GM12878 (cell line): ENCODE data around the gene SLFNL1. TPM values are rescaled to one million over a fixed set of nuclear protein-coding genes. Genes with fewer than 3 reads are reported as not detected.

Source experiments
- ATAC-seq: fragments of 200-7000 bp; cut with Tn5 transposase; 3 replicates; pipeline ENCODE4 v1.9.1; 2020; ENCODE audit warnings: mild to moderate bottlenecking, moderate library complexity
- BruUV-seq: library from RNA; stranded (reverse); fragments of 400-500 nt; replicated peaks from 2 replicates; lab custom pipeline; 2021; lab: Mats Ljungman, UMichigan
- CTCF ChIA-PET: fragments of 300-600 bp; sonication (Branson Sonifier 250); formaldehyde crosslinking; extraction: SDS; loops from one replicate; lab custom pipeline; 2021; ENCODE audit warnings: inconsistent platforms; lab: Yijun Ruan, JAX
- POLR2A ChIA-PET: fragments of 350-600 bp; formaldehyde crosslinking; extraction: SDS; loops from one replicate; lab custom pipeline; 2021; ENCODE audit warnings: inconsistent platforms; lab: Charles Lee
- RAD21 ChIA-PET: fragments of 300-600 bp; sonication (Branson Sonifier 250); formaldehyde crosslinking; loops from one replicate; lab custom pipeline; 2023; ENCODE audit warnings: antibody characterized with exemption; ENCODE audit not compliant: unreplicated experiment; lab: Charles Lee
- SMC1A ChIA-PET: fragments of 300-600 bp; sonication (Branson Sonifier 250); formaldehyde crosslinking; loops from one replicate; lab custom pipeline; 2023; ENCODE audit not compliant: unreplicated experiment, uncharacterized antibody; lab: Charles Lee
- DNase-seq: peaks from one replicate; pipeline ENCODE4 v3.0.0-alpha.2; 2011; ENCODE audit warnings: low read depth, low spot score
- FAIRE-seq: peaks from 3 replicates; lab custom pipeline; 2011; peaks lifted over from hg19 to GRCh38; lab: Jason Lieb, UNC
- H2AFZ ChIP-seq: 2 replicates; pipeline ENCODE4 v1.6.0; 2011; ENCODE audit warnings: low read depth, low read length, control low read depth; ENCODE audit not compliant: control insufficient read depth
- H3K27ac ChIP-seq: 2 replicates; pipeline ENCODE4 v1.5.1; 2011; ENCODE audit warnings: control low read depth; ENCODE audit not compliant: control insufficient read depth, insufficient read depth
- H3K27me3 ChIP-seq, 2 experiments: replicated peaks in 1 of 2; 2 replicates each; pipeline versions ENCODE4 v1.6.0 to v1.6.1; 2011; ENCODE audit warnings: low read length in 1 of 2; ENCODE audit not compliant: control insufficient read depth in 2 of 2, insufficient read depth in 2 of 2
- H3K36me3 ChIP-seq, 2 experiments: 2 replicates each; pipeline ENCODE4 v1.5.1; 2011; ENCODE audit warnings: low read length in 1 of 2; ENCODE audit not compliant: control insufficient read depth in 2 of 2, insufficient read depth in 2 of 2
- H3K4me1 ChIP-seq: 2 replicates; pipeline ENCODE4 v1.6.1; 2011; ENCODE audit warnings: mild to moderate bottlenecking, low read length, moderate library complexity, mixed read lengths; ENCODE audit not compliant: control insufficient read depth, insufficient read depth
- H3K4me2 ChIP-seq: 2 replicates; pipeline ENCODE4 v1.6.0; 2011; ENCODE audit warnings: control low read depth; ENCODE audit not compliant: control insufficient read depth, insufficient read depth
- H3K4me3 ChIP-seq: fragments of 200-600 bp; sonication (generic); 2 replicates; pipeline ENCODE4 v1.5.1; 2016
- H3K79me2 ChIP-seq: 2 replicates; pipeline ENCODE4 v1.6.0; 2011; ENCODE audit warnings: low read length; ENCODE audit not compliant: control insufficient read depth, insufficient read depth
- H3K9ac ChIP-seq: 2 replicates; pipeline ENCODE4 v1.8.0; 2011; ENCODE audit warnings: low read length, control low read depth, mixed read lengths; ENCODE audit not compliant: control insufficient read depth, insufficient read depth
- H3K9me3 ChIP-seq: replicated peaks from 3 replicates; pipeline ENCODE4 v1.5.1; 2011; ENCODE audit warnings: mild to moderate bottlenecking, low read length; ENCODE audit not compliant: control insufficient read depth, insufficient read depth
- H4K20me1 ChIP-seq: 2 replicates; pipeline ENCODE4 v1.6.0; 2011; ENCODE audit not compliant: control insufficient read depth, insufficient read depth
- ASH2L ChIP-seq: fragments of 300-600, 200-600 bp; sonication (generic); IDR thresholded peaks from 2 replicates; pipeline ENCODE4 v1.6.1; 2017; ENCODE audit warnings: low read depth, mild to moderate bottlenecking, borderline replicate concordance
- CBFB ChIP-seq: IDR thresholded peaks from 2 replicates; pipeline ENCODE4 v1.6.1; 2016; ENCODE audit warnings: antibody characterized with exemption, low read depth
- EZH2 ChIP-seq: IDR thresholded peaks from 2 replicates; pipeline ENCODE4 v1.6.1; 2012; ENCODE audit warnings: low read depth, mild to moderate bottlenecking, control low read depth, inconsistent platforms, low read length, borderline replicate concordance; ENCODE audit not compliant: control insufficient read depth
- KLF5 ChIP-seq: fragments of 450-650 bp; IDR thresholded peaks from 2 replicates; pipeline ENCODE4 v1.6.1; 2014; ENCODE audit warnings: mild to moderate bottlenecking; ENCODE audit not compliant: partially characterized antibody
- PML ChIP-seq: IDR thresholded peaks from 2 replicates; pipeline ENCODE4 v1.6.1; 2012; ENCODE audit warnings: low read length, inconsistent platforms
- RAD21 ChIP-seq: IDR thresholded peaks from 2 replicates; pipeline ENCODE4 v1.6.1; 2011; ENCODE audit warnings: mild to moderate bottlenecking, low read depth, low read length, moderate library complexity; ENCODE audit not compliant: insufficient read depth
- RELA ChIP-seq: fragments of 450-650 bp; IDR thresholded peaks from 2 replicates; pipeline ENCODE4 v1.8.0; 2014; ENCODE audit warnings: borderline replicate concordance; ENCODE audit not compliant: partially characterized antibody
- SMARCA5 ChIP-seq: fragments of 450-650 bp; IDR thresholded peaks from 2 replicates; pipeline ENCODE4 v1.6.1; 2017; ENCODE audit warnings: mild to moderate bottlenecking
- WGBS: methylation state at CpG from one replicate; pipeline ENCODE4 v1.1.6; 2016; ENCODE audit warnings: low lambda C conversion rate; ENCODE audit not compliant: insufficient replicate concordance, insufficient coverage; ENCODE audit errors: missing lambda C conversion rate; 5-methylcytosine and 5-hydroxymethylcytosine counted together
- in situ Hi-C: fragments of 300-500 bp; cut with MboI; formaldehyde crosslinking; loops from 9 replicates; pipeline ENCODE4 v1.14.3; 2018; ENCODE audit warnings: mixed read lengths
- intact Hi-C: fragments of 100-400 bp; cut with micrococcal nuclease; formaldehyde crosslinking; loops from one replicate; pipeline ENCODE4 v1.14.2; 2022; ENCODE audit not compliant: unreplicated experiment
- polyA plus RNA-seq, 11 experiments: library from polyadenylated mRNA; depleted of rRNA in 4 of 11; unstranded in 6 of 11; stranded (reverse) in 5 of 11; fragments of >200 nt; fragmentation: Nextera tagmentation in 4 of 11; fragmentation: Illumina TruSeq in 1 of 11; extraction: Ambion mirVana in 4 of 11; extraction: Trizol in 1 of 11; gene quantifications; 1 replicate in 1 of 11; 2 replicates in 10 of 11; pipeline versions ENCODE4 v1.2.1 to v1.2.3, GENCODE V29; 2011 to 2016; ENCODE audit warnings: inconsistent platforms in 2 of 11, missing spikeins in 2 of 11, low read depth in 1 of 11
- total RNA-seq, 4 experiments: library from RNA; depleted of rRNA in 3 of 4; stranded (reverse); fragments of >200 nt in 3 of 4; fragmentation: Illumina TruSeq in 1 of 4; extraction: Trizol in 1 of 4; gene quantifications; 2 replicates each; pipeline versions ENCODE4 v1.2.1 to v1.2.3, GENCODE V29; 2013 to 2021
- TF ChIP-seq, protein P1 (sequence below): fragments of 450-650 bp; IDR thresholded peaks from 2 replicates; pipeline ENCODE4 v1.6.1; 2016; ENCODE audit warnings: mild to moderate bottlenecking, moderate library complexity, borderline replicate concordance
- TF ChIP-seq, protein P2 (sequence below): fragments of 450-650 bp; formaldehyde crosslinking; IDR thresholded peaks from 2 replicates; pipeline ENCODE4 v1.5.0; 2022; ENCODE audit warnings: mild to moderate bottlenecking, missing genetic modification characterization
- TF ChIP-seq, protein P3 (sequence below): IDR thresholded peaks from 2 replicates; pipeline ENCODE4 v1.6.1; 2011; ENCODE audit warnings: borderline replicate concordance, low read depth, mild to moderate bottlenecking, moderate library complexity, mixed read lengths, low read length; ENCODE audit not compliant: insufficient read depth; ENCODE audit errors: extremely low read length

The SLFNL1 gene
- total and polyA plus RNA-seq, 10 of the 15 experiments (the other 5 are each of a cell fraction or from before 2014, with no cell fraction given) = 0.05 to 0.98 (median 0.16) TPM; not detected in 2

DNA sequence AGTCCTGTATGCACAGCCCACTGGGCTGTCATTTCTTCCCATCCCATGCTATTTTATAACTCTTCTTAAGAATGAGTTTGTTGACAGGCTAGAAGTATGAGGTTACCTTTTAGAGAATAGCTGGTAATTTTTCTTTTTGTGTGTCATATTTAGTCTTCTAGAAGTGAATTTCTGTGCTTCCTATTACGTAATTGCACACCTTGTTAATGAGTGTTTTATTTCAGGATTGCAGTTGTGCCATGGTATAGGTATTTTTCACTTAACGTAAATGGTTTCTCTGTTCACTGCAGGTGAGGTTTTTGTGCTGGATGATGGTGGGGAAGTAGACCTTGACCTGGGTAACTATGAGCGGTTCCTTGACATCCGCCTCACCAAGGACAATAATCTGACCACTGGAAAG is 37.0 kb downstream of the SLFNL1 start:
- no peak overlapping the region for H3K27ac ChIP-seq
- ChIA-PET RAD21 (interaction anchor here (1.8 kb wide), 1 partner anchor 19 kb away, joined by 8 read pairs; no protein-coding TSS in a partner anchor), POLR2A (no interaction called here), CTCF (interaction anchor here (1.1 to 2.5 kb wide), 3 partner anchors 16 to 32 kb away, joined by 4 to 9 read pairs (median 4); no protein-coding TSS in a partner anchor), SMC1A (interaction anchor here (0.9 to 3.2 kb wide), 4 partner anchors 8 to 19 kb away, joined by 3 to 13 read pairs (median 6); no protein-coding TSS in a partner anchor)
- no peak for TF ChIP-seq RAD21
- no peak for TF ChIP-seq RELA
- TF ChIP-seq KLF5 = no peak
- TF ChIP-seq ASH2L = no peak
- TF ChIP-seq SMARCA5 = no peak
- TF ChIP-seq, protein P1, sequence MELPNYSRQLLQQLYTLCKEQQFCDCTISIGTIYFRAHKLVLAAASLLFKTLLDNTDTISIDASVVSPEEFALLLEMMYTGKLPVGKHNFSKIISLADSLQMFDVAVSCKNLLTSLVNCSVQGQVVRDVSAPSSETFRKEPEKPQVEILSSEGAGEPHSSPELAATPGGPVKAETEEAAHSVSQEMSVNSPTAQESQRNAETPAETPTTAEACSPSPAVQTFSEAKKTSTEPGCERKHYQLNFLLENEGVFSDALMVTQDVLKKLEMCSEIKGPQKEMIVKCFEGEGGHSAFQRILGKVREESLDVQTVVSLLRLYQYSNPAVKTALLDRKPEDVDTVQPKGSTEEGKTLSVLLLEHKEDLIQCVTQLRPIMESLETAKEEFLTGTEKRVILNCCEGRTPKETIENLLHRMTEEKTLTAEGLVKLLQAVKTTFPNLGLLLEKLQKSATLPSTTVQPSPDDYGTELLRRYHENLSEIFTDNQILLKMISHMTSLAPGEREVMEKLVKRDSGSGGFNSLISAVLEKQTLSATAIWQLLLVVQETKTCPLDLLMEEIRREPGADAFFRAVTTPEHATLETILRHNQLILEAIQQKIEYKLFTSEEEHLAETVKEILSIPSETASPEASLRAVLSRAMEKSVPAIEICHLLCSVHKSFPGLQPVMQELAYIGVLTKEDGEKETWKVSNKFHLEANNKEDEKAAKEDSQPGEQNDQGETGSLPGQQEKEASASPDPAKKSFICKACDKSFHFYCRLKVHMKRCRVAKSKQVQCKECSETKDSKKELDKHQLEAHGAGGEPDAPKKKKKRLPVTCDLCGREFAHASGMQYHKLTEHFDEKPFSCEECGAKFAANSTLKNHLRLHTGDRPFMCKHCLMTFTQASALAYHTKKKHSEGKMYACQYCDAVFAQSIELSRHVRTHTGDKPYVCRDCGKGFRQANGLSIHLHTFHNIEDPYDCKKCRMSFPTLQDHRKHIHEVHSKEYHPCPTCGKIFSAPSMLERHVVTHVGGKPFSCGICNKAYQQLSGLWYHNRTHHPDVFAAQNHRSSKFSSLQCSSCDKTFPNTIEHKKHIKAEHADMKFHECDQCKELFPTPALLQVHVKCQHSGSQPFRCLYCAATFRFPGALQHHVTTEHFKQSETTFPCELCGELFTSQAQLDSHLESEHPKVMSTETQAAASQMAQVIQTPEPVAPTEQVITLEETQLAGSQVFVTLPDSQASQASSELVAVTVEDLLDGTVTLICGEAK = no peak
- TF ChIP-seq PML = no peak
- TF ChIP-seq EZH2 = no peak
- no peak for TF ChIP-seq CBFB
- TF ChIP-seq, protein P2, sequence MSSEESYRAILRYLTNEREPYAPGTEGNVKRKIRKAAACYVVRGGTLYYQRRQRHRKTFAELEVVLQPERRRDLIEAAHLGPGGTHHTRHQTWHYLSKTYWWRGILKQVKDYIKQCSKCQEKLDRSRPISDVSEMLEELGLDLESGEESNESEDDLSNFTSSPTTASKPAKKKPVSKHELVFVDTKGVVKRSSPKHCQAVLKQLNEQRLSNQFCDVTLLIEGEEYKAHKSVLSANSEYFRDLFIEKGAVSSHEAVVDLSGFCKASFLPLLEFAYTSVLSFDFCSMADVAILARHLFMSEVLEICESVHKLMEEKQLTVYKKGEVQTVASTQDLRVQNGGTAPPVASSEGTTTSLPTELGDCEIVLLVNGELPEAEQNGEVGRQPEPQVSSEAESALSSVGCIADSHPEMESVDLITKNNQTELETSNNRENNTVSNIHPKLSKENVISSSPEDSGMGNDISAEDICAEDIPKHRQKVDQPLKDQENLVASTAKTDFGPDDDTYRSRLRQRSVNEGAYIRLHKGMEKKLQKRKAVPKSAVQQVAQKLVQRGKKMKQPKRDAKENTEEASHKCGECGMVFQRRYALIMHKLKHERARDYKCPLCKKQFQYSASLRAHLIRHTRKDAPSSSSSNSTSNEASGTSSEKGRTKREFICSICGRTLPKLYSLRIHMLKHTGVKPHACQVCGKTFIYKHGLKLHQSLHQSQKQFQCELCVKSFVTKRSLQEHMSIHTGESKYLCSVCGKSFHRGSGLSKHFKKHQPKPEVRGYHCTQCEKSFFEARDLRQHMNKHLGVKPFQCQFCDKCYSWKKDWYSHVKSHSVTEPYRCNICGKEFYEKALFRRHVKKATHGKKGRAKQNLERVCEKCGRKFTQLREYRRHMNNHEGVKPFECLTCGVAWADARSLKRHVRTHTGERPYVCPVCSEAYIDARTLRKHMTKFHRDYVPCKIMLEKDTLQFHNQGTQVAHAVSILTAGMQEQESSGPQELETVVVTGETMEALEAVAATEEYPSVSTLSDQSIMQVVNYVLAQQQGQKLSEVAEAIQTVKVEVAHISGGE (CRISPR knock-in tag) = no peak
- TF ChIP-seq, protein P3, sequence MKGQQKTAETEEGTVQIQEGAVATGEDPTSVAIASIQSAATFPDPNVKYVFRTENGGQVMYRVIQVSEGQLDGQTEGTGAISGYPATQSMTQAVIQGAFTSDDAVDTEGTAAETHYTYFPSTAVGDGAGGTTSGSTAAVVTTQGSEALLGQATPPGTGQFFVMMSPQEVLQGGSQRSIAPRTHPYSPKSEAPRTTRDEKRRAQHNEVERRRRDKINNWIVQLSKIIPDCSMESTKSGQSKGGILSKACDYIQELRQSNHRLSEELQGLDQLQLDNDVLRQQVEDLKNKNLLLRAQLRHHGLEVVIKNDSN = no peak
- H3K9me3 ChIP-seq = no peaks in the 10 kb centered on the region
- H3K27me3 ChIP-seq = no peaks in the 10 kb centered on the region
- H2AFZ ChIP-seq = no peak overlapping the region
- no peak overlapping the region for H3K4me2 ChIP-seq
- H3K79me2 ChIP-seq = peaks cover 43% of the 10 kb centered on the region
- 99% methylated on average over 4 of the region's 4 CpGs for WGBS
- no peak overlapping the region for H3K9ac ChIP-seq
- no peak for DNase-seq
- no peaks in the 10 kb centered on the region; the same call in 1 of the 2 replicates for H4K20me1 ChIP-seq
- intact Hi-C loops = no loop called here
- ATAC-seq = no peak
- H3K36me3 ChIP-seq = peaks cover 18 to 25% of the 10 kb centered on the region in 2 experiments
- BruUV-seq = no TSS peak
- H3K4me1 ChIP-seq = peaks cover 4% of the 10 kb centered on the region; the same call in 1 of the 2 replicates
- FAIRE-seq = no peak
- H3K4me3 ChIP-seq = no peak overlapping the region
- in situ Hi-C loops = no loop called here
